Mucosa of stomach (tissue), 1 donor: ENCODE results near the gene BLMH.

Source experiments
- H3K27me3 ChIP-seq: one replicate; pipeline ENCODE4 v1.7.0; 2013; ENCODE audit warnings: mild to moderate bottlenecking, low read length; ENCODE audit not compliant: control insufficient read depth, insufficient read depth
- H3K36me3 ChIP-seq: one replicate; pipeline ENCODE4 v1.7.0; 2013; ENCODE audit warnings: low read length; ENCODE audit not compliant: control insufficient read depth, insufficient read depth
- H3K4me1 ChIP-seq: one replicate; pipeline ENCODE4 v1.7.0; 2013; ENCODE audit warnings: mild to moderate bottlenecking, low read length; ENCODE audit not compliant: control insufficient read depth, insufficient read depth
- H3K4me3 ChIP-seq: one replicate; pipeline ENCODE4 v1.7.0; 2013; ENCODE audit warnings: low read length
- H3K9ac ChIP-seq: one replicate; pipeline ENCODE4 v1.7.0; 2013; ENCODE audit warnings: mild to moderate bottlenecking, low read length, moderate library complexity
- H3K9me3 ChIP-seq: one replicate; pipeline ENCODE4 v1.7.0; 2013; ENCODE audit warnings: mild to moderate bottlenecking, low read length, moderate library complexity; ENCODE audit not compliant: control insufficient read depth
- donor health status: Pancreatic carcinoma.

Gene BLMH

GRCh38 chr17:30323895-30324319 lies 32.2 kb upstream of the BLMH start:
- Histone ChIP-seq H3K9me3 (no peaks in the 10 kb centered on the region), H3K9ac (no peak overlapping the region), H3K27me3 (no peaks in the 10 kb centered on the region), H3K4me3 (no peak overlapping the region), H3K4me1 (no peaks in the 10 kb centered on the region), H3K36me3 (no peaks in the 10 kb centered on the region)

- Histone ChIP-seq H3K27me3 (no peaks in the 10 kb centered on the region), H3K4me1 (no peaks in the 10 kb centered on the region), H3K9ac (no peak overlapping the region), H3K9me3 (no peaks in the 10 kb centered on the region), H3K4me3 (no peak overlapping the region), H3K36me3 (no peaks in the 10 kb centered on the region)
These were observed 31.6 kb upstream of the BLMH start for GRCh38 chr17:30323262-30323894.

GRCh38 chr17:30321314-30321713 lies 29.6 kb upstream of the BLMH start:
- no peaks in the 10 kb centered on the region for H3K36me3 ChIP-seq
- H3K4me3 ChIP-seq, result no peak overlapping the region
- H3K27me3 ChIP-seq, result no peaks in the 10 kb centered on the region
- H3K9ac ChIP-seq, result no peak overlapping the region
- no peaks in the 10 kb centered on the region for H3K9me3 ChIP-seq
- H3K4me1 ChIP-seq, result no peaks in the 10 kb centered on the region

- Histone ChIP-seq H3K36me3 (no peaks in the 10 kb centered on the region), H3K4me3 (no peak overlapping the region), H3K27me3 (no peaks in the 10 kb centered on the region), H3K9ac (no peak overlapping the region), H3K9me3 (no peaks in the 10 kb centered on the region), H3K4me1 (no peaks in the 10 kb centered on the region)
These were observed 26.4 kb upstream of the BLMH start for GRCh38 chr17:30318155-30318554.

- Histone ChIP-seq H3K4me1 (no peaks in the 10 kb centered on the region), H3K36me3 (no peaks in the 10 kb centered on the region), H3K27me3 (no peaks in the 10 kb centered on the region), H3K4me3 (no peak overlapping the region), H3K9me3 (no peaks in the 10 kb centered on the region), H3K9ac (no peak overlapping the region)
These were observed 25.0 kb upstream of the BLMH start for GRCh38 chr17:30316736-30317135.

GRCh38 chr17:30315106-30315505 lies 23.4 kb upstream of the BLMH start:
- Histone ChIP-seq H3K36me3 (no peaks in the 10 kb centered on the region), H3K4me3 (no peak overlapping the region), H3K27me3 (no peaks in the 10 kb centered on the region), H3K4me1 (no peaks in the 10 kb centered on the region), H3K9me3 (no peaks in the 10 kb centered on the region), H3K9ac (no peak overlapping the region)

- Histone ChIP-seq H3K36me3 (no peaks in the 10 kb centered on the region), H3K9ac (no peak overlapping the region), H3K4me3 (no peak overlapping the region), H3K9me3 (no peaks in the 10 kb centered on the region), H3K4me1 (no peaks in the 10 kb centered on the region), H3K27me3 (no peaks in the 10 kb centered on the region)
These were observed 22.7 kb upstream of the BLMH start for GRCh38 chr17:30314474-30314873.

- Histone ChIP-seq H3K4me1 (no peaks in the 10 kb centered on the region), H3K36me3 (no peaks in the 10 kb centered on the region), H3K27me3 (no peaks in the 10 kb centered on the region), H3K4me3 (no peak overlapping the region), H3K9me3 (no peaks in the 10 kb centered on the region), H3K9ac (no peak overlapping the region)
These were observed 20.5 kb upstream of the BLMH start for GRCh38 chr17:30312226-30312625.

GRCh38 chr17:30310562-30310961 lies 18.8 kb upstream of the BLMH start:
- Histone ChIP-seq H3K9ac (no peak overlapping the region), H3K4me3 (no peak overlapping the region), H3K9me3 (no peaks in the 10 kb centered on the region), H3K4me1 (no peaks in the 10 kb centered on the region), H3K36me3 (no peaks in the 10 kb centered on the region), H3K27me3 (no peaks in the 10 kb centered on the region)

GRCh38 chr17:30309591-30309990 lies 17.8 kb upstream of the BLMH start:
- H3K27me3 ChIP-seq, result no peaks in the 10 kb centered on the region
- no peaks in the 10 kb centered on the region for H3K4me1 ChIP-seq
- H3K4me3 ChIP-seq, result no peak overlapping the region
- H3K9me3 ChIP-seq, result no peaks in the 10 kb centered on the region
- H3K9ac ChIP-seq, result no peak overlapping the region
- no peaks in the 10 kb centered on the region for H3K36me3 ChIP-seq

- Histone ChIP-seq H3K9ac (no peak overlapping the region), H3K4me3 (no peak overlapping the region), H3K9me3 (no peaks in the 10 kb centered on the region), H3K27me3 (no peaks in the 10 kb centered on the region), H3K4me1 (no peaks in the 10 kb centered on the region), H3K36me3 (no peaks in the 10 kb centered on the region)
These were observed 16.7 kb upstream of the BLMH start for GRCh38 chr17:30308406-30308805.

GRCh38 chr17:30304778-30305177 lies 13.0 kb upstream of the BLMH start:
- H3K4me3 ChIP-seq, result no peak overlapping the region
- H3K9me3 ChIP-seq, result no peaks in the 10 kb centered on the region
- H3K27me3 ChIP-seq, result no peaks in the 10 kb centered on the region
- no peaks in the 10 kb centered on the region for H3K4me1 ChIP-seq
- H3K36me3 ChIP-seq, result no peaks in the 10 kb centered on the region
- H3K9ac ChIP-seq, result no peak overlapping the region

- Histone ChIP-seq H3K4me1 (no peaks in the 10 kb centered on the region), H3K27me3 (no peaks in the 10 kb centered on the region), H3K9ac (no peak overlapping the region), H3K9me3 (no peaks in the 10 kb centered on the region), H3K36me3 (no peaks in the 10 kb centered on the region), H3K4me3 (no peak overlapping the region)
These were observed 10.5 kb upstream of the BLMH start for GRCh38 chr17:30302241-30302640.
